ENCODE measurements around the gene STARD5.

GRCh38 chr15:81268881-81269601, 54.9 kb downstream of the STARD5 start:
- TF ChIP-seq CTCF (conservative IDR thresholded peaks at IDR 0.05) (no peak), ZFX (IDR thresholded peaks at IDR 0.05) (no peak)

Data from C4-2B (cell line).